Astrocyte of the spinal cord (primary cell): ENCODE data around the gene IFNL3.

ENCODE experiments used
- DNase-seq: peaks from one replicate; pipeline ENCODE4 v3.0.0; 2011; ENCODE audit warnings: low read depth, low spot score
- H3K4me3 ChIP-seq: 2 replicates; pipeline ENCODE4 v1.5.1; 2011; ENCODE audit warnings: low read depth, mild to moderate bottlenecking, low read length, moderate library complexity
- CTCF ChIP-seq: IDR thresholded peaks from 2 replicates; pipeline ENCODE4 v1.5.1; 2012; ENCODE audit warnings: low read depth, mild to moderate bottlenecking, low read length, inconsistent platforms
- in situ Hi-C: cut with HindIII; loops from 2 replicates; pipeline ENCODE4 v1.10.0; 2017; ENCODE audit warnings: low sequenced_read_pairs

IFNL3 gene

GRCh38 chr19:39212375-39212742 lies 32.4 kb downstream of the IFNL3 start:
- DNase-seq: no peak
- no peak overlapping the region for H3K4me3 ChIP-seq
- peak; percentile 42 for TF ChIP-seq CTCF
- in situ Hi-C loops: no loop called here

- H3K4me3 ChIP-seq: no peak overlapping the region
- TF ChIP-seq CTCF: no peak
- in situ Hi-C loops: no loop called here
- no peak for DNase-seq
These were observed 33.0 kb downstream of the IFNL3 start for GRCh38 chr19:39211731-39212374.

- in situ Hi-C loops: no loop called here
- TF ChIP-seq CTCF: no peak
- DNase-seq: no peak
- H3K4me3 ChIP-seq: no peak overlapping the region
These were observed 35.6 kb downstream of the IFNL3 start for GRCh38 chr19:39209196-39209595.

GRCh38 chr19:39208175-39208795 lies 36.5 kb downstream of the IFNL3 start:
- no peak for TF ChIP-seq CTCF
- no peak overlapping the region for H3K4me3 ChIP-seq
- in situ Hi-C loops: no loop called here
- no peak for DNase-seq

GRCh38 chr19:39207293-39207836 lies 37.4 kb downstream of the IFNL3 start:
- H3K4me3 ChIP-seq: no peak overlapping the region
- in situ Hi-C loops: no loop called here
- DNase-seq: no peak
- TF ChIP-seq CTCF: no peak

- TF ChIP-seq CTCF: no peak
These were observed 38.7 kb downstream of the IFNL3 start for GRCh38 chr19:39206122-39206521.

More at GRCh38 chr19:39206122-39206521, 38.7 kb downstream of the IFNL3 start:
- H3K4me3 ChIP-seq: no peak overlapping the region
- no peak for DNase-seq
- in situ Hi-C loops: no loop called here
